ENCODE results near the gene ZSWIM1. TPM values are rescaled to one million over a fixed set of nuclear protein-coding genes. Genes with fewer than 3 reads are reported as not detected.

The ZSWIM1 gene
- total and polyA plus RNA-seq, 2 of the 8 experiments (the other 6 are each of a cell fraction or from before 2014, with no cell fraction given), result 14.1 to 15.6 TPM

- TF ChIP-seq CHD7 (IDR thresholded peaks at IDR 0.05; ENCODE audit: insufficient replicate concordance, low read length), result no peak
- no peak for TF ChIP-seq SP4 (IDR thresholded peaks at IDR 0.05; ENCODE audit: low read length)
- no peak for TF ChIP-seq CBX5 (IDR thresholded peaks at IDR 0.05; ENCODE audit: low read depth, low read length)
- TF ChIP-seq EP300 (IDR thresholded peaks at IDR 0.05; ENCODE audit: borderline replicate concordance in 1 of 2, low read depth in 2 of 2, low read length in 2 of 2), result no peak
- TF ChIP-seq SIX5 (IDR thresholded peaks at IDR 0.05; ENCODE audit: low read depth, low read length), result no peak
- no peak for TF ChIP-seq KDM4A (IDR thresholded peaks at IDR 0.05; ENCODE audit: low read depth, low read length, severe bottlenecking)
- no peak for TF ChIP-seq CHD2 (IDR thresholded peaks at IDR 0.05; ENCODE audit: low read length)
- no peak for TF ChIP-seq BRCA1 (IDR thresholded peaks at IDR 0.05; ENCODE audit: low read depth, low read length)
- TF ChIP-seq POLR2AphosphoS5 (IDR thresholded peaks at IDR 0.05; ENCODE audit: low read depth, low read length), result no peak
- TF ChIP-seq TCF12 (IDR thresholded peaks at IDR 0.05; ENCODE audit: low read depth, low read length), result no peak
- TF ChIP-seq RNF2 (IDR thresholded peaks at IDR 0.05; ENCODE audit: borderline replicate concordance, low read depth, low read length, missing control alignments, poor library complexity, severe bottlenecking), result no peak
- no peak for TF ChIP-seq RFX5 (IDR thresholded peaks at IDR 0.05; ENCODE audit: borderline replicate concordance, low read depth, low read length)
- no peak for TF ChIP-seq POLR2A (IDR thresholded peaks at IDR 0.05; ENCODE audit: control extremely low read depth in 1 of 2, low read depth in 2 of 2, low read length in 2 of 2)
These were observed 8.4 kb upstream of the ZSWIM1 start (continued) for GRCh38 chr20:45872626-45873025.

All from H1 (cell line).